Germinal center (tissue), 1 donor: ENCODE results near the gene ARID1B.

Source experiments
- DNase-seq: peaks from one replicate; pipeline ENCODE4 v3.0.0; 2012; ENCODE audit warnings: mixed read lengths, low spot score

The ARID1B gene

DNA sequence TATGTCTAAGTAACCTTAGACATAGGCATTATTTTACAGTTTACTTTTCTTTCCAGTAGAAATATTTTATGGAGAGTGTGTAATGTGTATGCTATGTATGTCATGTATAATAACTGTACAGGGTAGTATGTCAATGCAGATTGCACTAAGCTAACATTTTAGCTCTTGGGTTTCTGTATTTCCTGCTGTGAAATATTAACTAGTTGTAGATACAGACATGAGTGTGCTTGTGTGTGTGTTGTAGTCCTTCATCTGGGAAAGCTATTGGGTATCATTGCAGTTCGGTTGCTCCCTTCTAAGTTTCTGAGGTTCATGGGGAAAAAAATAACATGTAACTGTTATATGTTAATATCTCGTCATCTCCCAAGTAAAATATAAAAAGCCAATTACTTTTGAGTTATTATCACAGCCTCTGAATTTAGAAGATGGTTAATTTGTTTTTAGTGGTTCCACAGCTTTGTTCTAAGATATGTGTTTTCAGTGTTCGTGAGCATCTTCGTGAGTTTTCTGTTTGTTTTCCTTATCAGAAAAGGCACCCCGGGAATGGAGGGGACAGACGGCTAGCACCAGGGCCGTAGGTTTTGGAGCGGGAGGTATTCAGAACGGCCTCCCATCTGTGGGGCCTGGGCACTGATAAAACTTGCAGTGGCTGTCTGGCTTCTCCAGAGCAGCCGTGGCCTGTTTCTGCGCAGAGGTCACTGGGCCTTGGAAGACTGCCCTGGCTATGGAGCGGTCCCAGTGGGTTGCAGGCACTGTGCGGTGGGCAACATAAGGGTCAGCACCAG lies 215.0 kb downstream of the ARID1B start:
- DNase-seq, result no peak

DNA sequence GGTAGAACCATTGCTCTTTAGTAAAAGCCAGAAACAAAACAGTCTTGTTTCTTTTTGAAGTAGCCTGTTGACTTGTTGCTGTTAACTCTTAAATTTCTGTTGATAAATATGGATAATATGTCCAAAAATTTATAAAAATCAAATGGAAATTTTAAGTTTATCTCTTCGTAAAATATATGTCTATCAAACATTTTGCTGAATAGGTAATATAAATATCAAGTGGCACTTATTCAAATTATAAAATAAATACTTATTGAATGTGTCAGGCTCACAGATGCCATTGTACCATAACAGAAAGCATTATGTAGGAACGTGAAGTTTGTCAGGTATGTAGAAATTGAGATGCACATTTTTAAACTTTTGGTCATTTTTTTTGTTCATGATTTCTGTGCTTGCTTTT lies 216.5 kb downstream of the ARID1B start:
- DNase-seq, result no peak

DNA sequence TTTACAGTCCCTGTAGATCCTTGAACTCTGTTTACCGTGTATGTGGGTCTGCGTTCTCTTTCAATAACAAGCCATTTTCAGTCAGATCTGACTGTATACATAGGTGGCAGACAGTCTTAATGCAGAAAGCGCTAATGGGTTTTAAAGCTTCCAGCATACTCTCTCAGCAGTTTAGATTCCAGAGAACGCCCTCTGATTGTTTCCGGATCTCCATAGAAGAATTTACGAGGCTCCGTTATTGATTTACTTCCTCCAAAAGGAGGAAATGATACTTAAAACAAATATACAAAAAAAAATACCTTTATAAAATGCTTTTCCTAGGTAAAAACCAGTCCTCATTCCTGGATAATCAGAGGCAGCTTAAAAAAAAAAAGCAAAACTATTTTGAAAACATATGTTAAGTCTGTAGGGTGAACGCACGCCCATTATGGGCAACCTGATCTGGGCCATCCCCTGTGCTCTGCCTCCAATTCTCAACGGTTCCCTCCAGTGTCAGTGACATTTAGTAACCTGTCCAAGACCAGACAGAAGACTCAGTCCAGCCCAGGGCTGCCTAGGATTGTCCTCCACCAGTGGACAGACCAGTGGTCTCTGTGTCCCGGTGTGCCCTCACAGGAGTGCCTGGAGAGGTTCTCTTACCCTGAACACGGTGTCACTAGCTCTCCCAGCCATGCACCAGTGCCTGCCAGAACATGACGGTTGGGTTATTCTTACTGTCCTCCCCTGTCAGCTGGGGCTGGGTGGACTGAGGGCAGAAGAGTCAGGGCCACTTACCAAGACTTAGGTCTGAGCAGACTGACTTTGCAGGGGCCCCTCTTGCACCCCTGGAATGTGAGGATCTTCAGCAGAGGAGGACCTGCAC lies 217.3 kb downstream of the ARID1B start:
- no peak for DNase-seq

DNA sequence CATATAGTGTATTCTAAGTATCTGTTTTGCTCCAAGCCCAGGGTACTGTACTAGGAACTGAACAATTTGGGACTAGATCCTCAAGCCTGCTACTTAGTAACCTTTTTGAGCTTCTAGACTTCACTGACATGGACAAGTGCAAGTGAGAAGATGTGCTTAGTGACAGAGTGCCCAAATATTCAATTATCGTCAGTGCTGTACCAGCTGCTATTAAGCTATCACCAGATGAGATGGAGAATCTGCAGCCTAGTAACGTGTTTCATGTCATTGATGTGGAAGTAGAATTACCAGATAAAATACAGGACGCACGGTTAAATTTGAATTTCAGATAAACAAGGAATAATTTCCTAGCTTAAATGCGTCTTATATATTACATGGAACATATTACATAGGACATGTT lies 218.3 kb downstream of the ARID1B start:
- no peak for DNase-seq

DNA sequence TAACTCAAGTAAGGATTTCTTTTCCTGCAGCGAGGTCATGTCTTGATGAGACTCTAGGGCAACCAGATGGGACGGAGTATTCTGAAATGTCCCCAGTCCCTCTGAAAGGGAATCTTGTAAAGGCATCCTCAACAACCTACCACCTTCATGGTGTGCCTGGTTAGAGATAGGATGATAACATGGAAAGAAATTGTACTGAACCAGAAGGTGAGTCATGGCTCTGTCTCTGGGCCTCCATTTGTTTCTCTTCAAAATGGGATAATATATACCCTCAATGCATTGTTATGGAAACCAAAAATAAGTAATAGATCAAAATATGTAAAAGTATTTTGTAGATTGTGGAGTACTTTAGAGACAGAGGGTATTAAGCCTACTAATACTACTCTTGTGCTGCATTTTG lies 219.1 kb downstream of the ARID1B start:
- no peak for DNase-seq

DNA sequence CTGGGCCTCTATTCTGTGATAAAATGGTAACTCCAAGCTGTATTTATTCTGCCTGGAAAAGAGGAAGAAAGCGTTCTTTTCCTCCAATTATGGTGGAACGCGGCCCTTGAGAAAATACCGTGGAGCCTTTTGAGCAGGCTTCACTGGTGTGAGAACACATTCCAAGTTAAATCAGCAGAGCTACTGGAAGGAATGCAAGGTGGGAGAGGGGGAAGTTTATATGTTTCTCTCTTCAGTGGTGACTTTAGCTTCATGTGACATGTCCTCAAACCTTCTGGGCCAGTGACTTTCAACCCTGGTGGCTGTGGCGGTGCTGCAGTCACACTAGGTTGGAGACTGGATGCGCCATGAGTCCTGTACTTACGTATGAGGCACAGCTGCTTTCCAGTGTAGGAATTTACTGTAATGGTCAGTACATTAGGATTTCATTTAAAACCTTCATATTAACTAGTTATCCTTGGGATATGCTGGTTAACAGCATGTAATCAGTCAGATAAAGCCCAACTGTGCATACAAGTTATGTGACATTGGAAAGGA lies 221.7 kb downstream of the ARID1B start:
- DNase-seq, result no peak

DNA sequence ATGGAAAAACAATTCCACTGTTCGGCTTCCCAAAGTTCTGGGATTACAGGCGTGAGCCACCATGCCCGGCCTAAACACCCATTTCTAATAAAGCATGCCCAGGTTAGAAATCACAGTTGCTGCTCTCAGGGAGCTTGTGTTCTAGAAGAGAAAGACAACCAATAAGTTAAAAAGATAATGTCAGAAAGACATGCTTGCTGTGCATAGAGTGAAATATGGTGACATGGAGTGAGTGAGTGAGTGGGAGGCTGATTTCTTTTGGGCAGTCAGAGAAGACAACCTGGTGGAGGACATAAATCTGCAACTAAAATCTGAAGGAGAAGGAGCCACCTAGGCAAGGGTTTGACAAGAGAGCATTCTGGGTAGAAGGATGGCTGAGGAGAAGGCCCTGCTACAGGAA lies 222.6 kb downstream of the ARID1B start:
- no peak for DNase-seq

DNA sequence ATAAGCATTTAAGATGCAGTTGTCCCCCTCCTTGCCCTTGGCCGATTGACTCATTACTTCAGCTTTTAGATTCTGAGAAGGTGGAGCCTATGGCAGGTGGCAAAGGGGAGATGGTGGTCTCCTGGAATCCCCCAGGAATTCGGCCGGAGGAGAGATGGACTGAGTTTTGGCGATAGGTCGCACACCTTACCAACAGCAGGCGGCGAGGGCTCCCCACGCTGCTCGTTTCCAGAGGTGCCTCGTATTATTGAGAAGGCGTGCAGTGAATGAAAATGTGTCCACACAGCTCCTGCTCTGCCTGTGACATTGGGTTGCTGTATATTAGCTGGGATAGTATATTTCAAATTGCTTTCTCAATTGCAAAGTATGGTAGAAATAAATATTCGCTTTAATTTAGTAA lies 224.5 kb downstream of the ARID1B start:
- DNase-seq, result no peak

DNA sequence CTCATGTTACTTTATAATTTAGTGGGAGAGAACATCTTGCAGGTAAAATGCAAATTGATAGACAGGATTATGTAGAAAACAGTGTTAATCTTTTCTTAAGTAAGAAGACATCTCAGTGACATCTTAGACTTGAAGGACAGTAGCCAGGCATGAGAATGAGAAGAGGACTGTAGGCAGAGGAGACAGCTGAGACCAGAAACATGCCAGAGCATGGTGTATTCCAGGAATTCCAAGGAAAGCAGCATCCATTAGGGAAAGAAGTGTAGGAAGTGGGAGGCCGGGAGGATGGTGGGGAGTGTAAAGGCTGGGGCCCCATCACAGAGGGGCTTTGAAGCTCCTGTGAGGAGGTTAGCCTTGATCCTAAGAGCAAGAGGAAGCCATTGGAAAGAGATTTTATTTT lies 225.6 kb downstream of the ARID1B start:
- no peak for DNase-seq

DNA sequence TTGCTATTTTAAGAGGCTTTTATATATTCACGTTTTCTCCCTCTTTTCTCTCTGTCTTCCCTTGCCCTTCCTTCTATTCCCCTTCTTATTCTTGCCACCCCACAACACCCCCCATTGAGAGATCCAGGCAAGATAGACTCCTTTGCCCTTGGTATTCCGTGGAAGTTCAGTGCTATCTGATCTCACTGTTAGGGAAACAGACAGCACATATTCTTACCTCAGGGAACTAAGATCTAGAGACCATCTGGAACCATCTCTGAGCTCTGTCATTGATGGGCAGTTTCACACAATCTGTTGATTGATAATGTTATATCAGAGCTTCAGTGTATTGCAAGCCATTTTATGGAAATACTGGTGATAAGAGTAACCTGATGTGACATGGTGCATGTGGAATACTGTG lies 228.8 kb downstream of the ARID1B start:
- no peak for DNase-seq

DNA sequence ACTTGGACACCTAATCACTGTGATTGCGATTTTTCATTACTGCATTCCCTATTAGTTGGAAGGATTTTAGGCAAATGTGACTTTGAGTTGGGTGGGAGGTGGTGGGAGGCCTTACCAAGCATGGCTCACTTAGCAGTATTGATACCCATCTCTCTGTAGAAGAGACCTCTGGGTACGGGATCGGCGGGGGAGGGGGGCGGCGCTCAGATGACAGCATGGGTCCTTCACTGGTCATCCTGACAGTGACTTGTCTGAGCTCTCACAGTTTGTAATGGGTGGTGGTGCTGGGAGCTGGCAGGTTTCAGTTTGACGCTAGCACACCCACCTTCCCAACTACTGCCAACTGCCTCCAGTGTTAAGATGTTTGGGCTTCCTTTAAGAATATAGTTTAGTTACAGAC lies 231.4 kb downstream of the ARID1B start:
- DNase-seq, result no peak

DNA sequence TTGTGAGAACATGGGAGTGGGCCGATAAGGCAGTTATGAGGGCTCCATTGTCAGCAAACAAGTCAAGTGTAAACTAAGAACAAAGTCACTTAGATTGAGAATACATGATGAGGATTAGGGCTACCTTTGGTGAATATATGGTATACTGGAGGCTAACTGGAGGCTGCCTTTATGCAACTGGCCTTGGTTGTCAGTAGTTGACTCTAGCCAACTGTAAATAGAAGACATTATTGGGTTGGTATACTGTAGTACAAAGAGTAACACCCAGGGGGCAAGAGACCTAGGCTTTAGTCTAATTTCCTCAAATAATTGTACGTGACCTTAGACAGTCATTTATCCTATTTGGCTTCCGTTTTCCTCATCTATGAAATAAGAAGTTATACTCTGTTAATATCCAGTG lies 235.2 kb downstream of the ARID1B start:
- peak; percentile 24 for DNase-seq

DNA sequence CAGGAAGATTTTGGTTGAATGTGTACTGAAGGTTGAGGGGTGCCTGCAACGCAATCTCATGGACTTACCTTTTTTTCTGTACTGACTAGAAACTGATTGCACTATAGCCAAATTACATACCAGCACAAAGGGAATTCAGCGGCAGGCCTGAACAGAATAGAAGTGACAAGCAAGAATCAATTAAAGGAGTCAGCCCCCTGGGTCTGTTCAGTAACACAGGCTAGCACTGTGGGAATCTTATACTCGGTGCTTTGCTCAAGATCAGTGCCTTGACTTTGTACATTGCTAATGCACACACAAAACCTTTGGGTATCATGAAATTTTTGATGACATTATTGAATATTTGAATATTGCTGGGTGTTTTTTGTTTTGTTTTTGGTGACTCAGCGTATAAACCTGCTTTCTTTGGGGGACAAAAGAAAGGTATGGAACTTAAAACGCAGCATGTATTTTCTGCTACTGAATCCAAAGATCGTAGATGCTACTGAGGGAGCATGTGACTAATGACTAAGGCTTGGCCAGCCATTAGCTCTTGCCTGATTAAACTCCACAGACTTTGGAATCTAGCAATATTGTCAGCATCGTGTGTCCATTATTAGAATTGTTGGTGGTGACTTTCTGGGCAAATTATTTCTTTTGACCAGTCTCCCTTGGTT lies 236.6 kb downstream of the ARID1B start:
- DNase-seq, result no peak

DNA sequence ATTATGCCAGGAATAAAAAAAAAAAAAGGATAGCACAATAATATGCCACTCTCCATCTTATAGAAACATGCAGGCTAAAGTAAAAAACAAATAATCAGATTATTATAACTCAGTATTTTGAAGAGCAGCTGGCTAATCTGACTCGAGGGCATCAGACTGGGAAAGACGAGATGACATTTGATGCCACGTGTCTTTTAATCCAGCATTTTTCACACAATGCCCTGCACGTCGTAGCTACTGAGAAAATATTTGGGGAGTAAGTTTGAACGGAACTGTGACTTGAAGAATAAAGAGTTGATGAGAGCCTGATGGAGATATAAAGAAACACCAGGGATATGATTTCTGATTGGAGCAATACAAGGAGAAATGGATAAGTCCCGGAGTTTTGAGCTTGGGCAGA lies 237.7 kb downstream of the ARID1B start:
- no peak for DNase-seq

DNA sequence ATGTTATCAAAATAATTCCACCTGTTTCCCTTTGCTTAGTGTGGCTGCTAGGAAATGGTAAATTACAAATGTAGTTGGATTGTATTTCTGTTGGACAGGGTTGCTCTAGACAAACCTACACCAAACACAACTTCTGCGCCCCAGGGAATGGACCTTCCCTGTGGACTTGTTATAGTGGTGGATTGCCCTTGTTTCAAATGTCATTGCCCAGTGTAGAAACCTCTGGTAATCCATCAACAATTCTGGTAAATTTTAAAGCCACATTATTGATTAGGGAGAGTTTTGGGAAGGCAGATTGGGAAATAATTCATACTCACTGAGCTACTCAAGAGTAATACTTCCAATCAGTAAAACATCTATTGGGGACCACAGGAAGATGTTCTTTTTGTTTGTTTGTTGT lies 239.8 kb downstream of the ARID1B start:
- no peak for DNase-seq

DNA sequence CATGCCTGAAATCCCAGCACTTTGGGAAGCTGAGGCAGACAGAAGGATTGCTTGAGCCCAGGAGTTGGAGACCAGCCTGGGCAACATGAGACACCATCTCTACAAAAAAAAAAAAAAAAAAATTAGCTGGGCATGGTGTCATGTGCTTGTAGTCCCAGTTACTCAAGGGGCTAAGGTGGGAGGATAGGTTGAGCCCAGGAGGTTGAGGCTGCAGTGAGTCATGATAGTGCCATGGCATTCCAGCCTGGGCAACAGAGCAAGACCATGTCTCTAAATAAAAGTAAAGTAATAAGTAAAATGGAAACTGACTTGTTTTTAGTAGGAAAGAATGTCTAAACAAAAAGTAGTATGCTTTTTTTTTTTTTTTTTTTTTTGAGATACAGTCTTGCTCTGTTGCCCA lies 240.7 kb downstream of the ARID1B start:
- no peak for DNase-seq

DNA sequence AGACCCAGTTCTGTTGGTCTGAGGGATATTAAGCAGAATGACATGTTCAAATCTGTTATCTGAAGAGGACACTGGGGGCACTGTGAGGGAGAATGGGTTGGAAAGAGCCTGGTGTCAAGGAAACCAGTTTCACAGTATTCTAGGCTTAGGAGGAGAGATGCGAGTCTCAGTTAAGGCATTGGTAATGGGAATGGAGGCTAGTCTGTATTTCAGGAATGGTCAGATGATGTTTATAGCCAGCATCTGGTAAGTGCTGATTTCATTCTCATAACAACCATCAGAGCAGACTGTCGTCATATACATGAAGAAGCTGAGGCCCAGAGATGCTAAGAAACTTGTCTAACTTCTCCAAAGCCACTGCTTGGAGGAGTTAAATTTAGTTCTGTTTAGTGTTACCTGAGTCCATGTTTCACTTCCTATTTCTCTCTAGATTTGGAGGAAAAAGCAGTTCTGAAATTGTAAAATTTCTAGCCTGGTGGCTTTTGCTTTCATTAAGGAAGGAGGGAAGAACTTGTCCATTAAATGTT lies 242.0 kb downstream of the ARID1B start:
- peak; percentile 51 for DNase-seq

DNA sequence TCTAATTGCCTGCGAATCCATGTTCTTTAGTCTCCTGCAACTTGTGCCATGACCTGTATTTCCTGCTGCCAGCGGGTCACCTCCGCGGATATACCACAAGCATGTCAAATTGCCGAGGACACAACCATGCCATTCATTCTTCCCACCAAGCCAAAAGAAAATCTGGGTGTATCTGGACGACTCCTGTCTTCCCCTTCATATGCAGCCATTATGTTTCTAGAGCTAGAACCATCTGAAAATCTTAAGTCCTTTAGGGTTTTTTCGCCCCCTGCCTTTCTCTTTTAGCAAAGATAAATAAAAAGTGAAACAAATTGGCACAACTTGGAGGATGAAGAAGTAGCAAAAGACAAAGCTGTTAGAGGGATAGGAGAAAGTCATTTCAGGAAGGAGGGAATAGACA lies 242.6 kb downstream of the ARID1B start:
- peak; percentile 26 for DNase-seq

DNA sequence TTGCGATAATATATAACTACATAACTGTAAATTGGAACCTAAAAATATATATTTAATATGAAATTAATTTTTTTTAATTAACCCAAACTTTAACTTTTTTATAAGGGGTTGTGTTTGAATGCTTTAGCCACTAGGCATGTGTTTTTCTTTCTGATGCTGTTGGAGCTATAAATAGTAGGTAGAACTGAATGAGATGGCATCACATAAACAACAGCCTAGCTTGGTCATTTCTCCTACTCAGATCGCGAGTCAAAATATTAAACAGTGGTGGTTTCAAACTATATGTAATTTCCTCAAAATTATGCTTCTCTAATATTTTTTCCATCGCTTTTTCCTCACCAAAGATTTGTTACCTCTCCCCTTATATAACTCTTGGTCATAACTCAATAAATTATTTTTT lies 243.2 kb downstream of the ARID1B start:
- DNase-seq, result peak; percentile 47

DNA sequence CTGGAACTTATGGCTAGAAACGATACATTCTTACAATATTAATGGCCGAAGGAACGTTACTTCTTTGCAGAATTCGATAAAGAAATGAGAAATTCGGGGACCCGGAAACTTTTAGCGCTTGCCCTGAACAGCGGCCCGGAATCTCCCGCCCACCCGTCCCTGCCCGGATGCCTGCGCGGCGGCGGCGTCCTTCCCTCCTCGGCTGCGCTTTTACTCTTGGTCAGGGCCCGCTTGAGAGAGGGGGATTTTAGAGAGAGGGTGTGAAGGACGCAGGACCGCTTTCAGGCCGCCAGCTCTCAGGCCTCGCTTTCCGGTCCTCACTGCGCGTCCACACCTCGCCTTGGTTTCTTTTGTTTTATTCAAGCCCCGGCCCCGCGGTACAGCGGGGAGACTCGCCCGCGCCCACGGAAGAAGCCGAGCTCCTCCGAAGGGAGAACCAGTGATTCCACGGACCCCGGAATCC lies 243.7 kb downstream of the ARID1B start:
- DNase-seq, result peak; percentile 78

DNA sequence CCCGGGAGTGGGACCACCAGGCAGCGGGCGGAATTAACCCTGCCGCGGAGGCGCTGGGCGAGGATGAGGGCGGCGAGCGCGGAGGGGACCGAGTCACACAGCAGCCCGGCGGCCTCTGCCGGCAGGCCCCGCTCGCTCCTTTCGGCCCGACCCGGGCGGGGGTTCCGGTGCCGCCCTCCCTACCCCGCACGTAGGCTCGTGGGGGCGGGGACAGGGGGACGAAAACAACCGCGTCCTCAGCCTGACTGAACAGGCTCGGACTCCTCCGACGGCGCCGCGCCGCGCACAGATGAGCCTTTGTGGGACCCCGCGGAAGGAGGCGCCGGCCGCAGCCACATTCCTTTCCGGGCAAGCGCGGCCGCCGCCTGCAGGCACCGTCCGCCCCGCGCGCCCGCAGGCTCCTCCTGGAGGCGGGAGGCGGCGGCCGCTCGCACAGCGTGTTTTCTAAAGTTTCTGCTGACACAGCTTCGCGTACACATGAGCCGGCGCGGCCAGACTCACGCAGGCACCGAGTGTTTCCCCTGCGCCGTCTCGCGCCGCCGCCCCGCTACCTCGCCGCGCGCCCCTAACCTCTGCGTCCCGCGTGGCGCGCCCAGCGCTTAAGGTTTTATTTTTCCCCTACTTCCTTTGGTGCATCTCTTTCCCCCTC lies 244.3 kb downstream of the ARID1B start:
- peak; percentile 88 for DNase-seq
